ENCODE data around the gene ALK. TPM values are rescaled to one million over a fixed set of nuclear protein-coding genes. Genes with fewer than 3 reads are reported as not detected.

Gene ALK
- total RNA-seq, 1 experiment from 2014 or later, result not detected

GRCh38 chr2:29733213-29733612 is 188.2 kb downstream of the ALK start:
- H2AFZ ChIP-seq (ENCODE audit: low read length), result no peak overlapping the region
- H2BK5ac ChIP-seq (ENCODE audit: insufficient read length, low read length), result no peak overlapping the region
- peaks cover 0 to 6% of the 10 kb centered on the region in 2 experiments; a peak in 1 of 4 replicates for H3K4me1 Mint-ChIP-seq
- H3K4me3 Mint-ChIP-seq, result no peak overlapping the region
- H3K27ac Mint-ChIP-seq, result no peak overlapping the region
- H3K14ac ChIP-seq (ENCODE audit: insufficient read depth, low read length), result no peak overlapping the region
- no peak overlapping the region for H3K9ac ChIP-seq (ENCODE audit: extremely low read depth, insufficient read length, low read length)
- H3T11ph ChIP-seq (ENCODE audit: low read length), result no peak overlapping the region
- H3K23ac ChIP-seq (ENCODE audit: insufficient read length, low read depth, low read length), result no peak overlapping the region
- H2BK120ac ChIP-seq (ENCODE audit: low read depth, low read length, poor library complexity, severe bottlenecking), result no peak overlapping the region
- no peaks in the 10 kb centered on the region for H3K9me3 ChIP-seq (ENCODE audit: control insufficient read depth, low read depth, low read length)
- DNase-seq, result no peak
- no peaks in the 10 kb centered on the region for H3K36me3 Mint-ChIP-seq (ENCODE audit: insufficient read depth in 1 of 3, low read depth in 3 of 3)
- no peaks in the 10 kb centered on the region; the same call in 1 of the 2 replicates for H3K27me3 Mint-ChIP-seq (ENCODE audit: low read depth)
- H3K18ac ChIP-seq (ENCODE audit: insufficient read length, low read depth, low read length), result no peak overlapping the region
- H2AK5ac ChIP-seq (ENCODE audit: insufficient read length, low read length), result no peak overlapping the region
- H3K79me2 ChIP-seq (ENCODE audit: insufficient read depth, low read length), result no peaks in the 10 kb centered on the region
- no peak overlapping the region for H3K27ac ChIP-seq (ENCODE audit: insufficient read length, low read depth, low read length)
- H3K56ac ChIP-seq (ENCODE audit: insufficient read length, low read depth, low read length), result no peak overlapping the region
- H3K9me3 Mint-ChIP-seq, result no peaks in the 10 kb centered on the region
- H3K4me1 ChIP-seq (ENCODE audit: insufficient read depth, low read length), result no peaks in the 10 kb centered on the region; the same call in 1 of the 2 replicates
- H4K91ac ChIP-seq (ENCODE audit: insufficient read length, low read depth, low read length), result no peak overlapping the region
- H3K23me2 ChIP-seq (ENCODE audit: insufficient read length, low read depth, low read length, poor library complexity, severe bottlenecking), result no peaks in the 10 kb centered on the region
- no peak overlapping the region for H3K4ac ChIP-seq (ENCODE audit: low read depth, low read length)
- no peak overlapping the region for H2BK15ac ChIP-seq (ENCODE audit: low read depth, low read length)
- H2BK12ac ChIP-seq (ENCODE audit: insufficient read length, low read depth, low read length), result no peak overlapping the region
- H2BK20ac ChIP-seq (ENCODE audit: low read depth, low read length, poor library complexity, severe bottlenecking), result no peak overlapping the region
- H3K27me3 ChIP-seq (ENCODE audit: insufficient read depth, low read length), result no peaks in the 10 kb centered on the region
- H4K8ac ChIP-seq (replicated peaks; ENCODE audit: insufficient read length, low read depth, low read length), result no peak overlapping the region
- no peaks in the 10 kb centered on the region for H3K79me1 ChIP-seq (ENCODE audit: insufficient read depth, low read depth, low read length, poor library complexity, severe bottlenecking)
- H4K20me1 ChIP-seq (ENCODE audit: control insufficient read depth, insufficient read depth, insufficient read length), result no peaks in the 10 kb centered on the region
- no peak for TF ChIP-seq CTCF (conservative IDR thresholded peaks at IDR 0.05)
- no CpG with 5 or more reads among the region's 1 CpG for WGBS (ENCODE audit: extremely low coverage, insufficient read length, low lambda C conversion rate)
- H4K5ac ChIP-seq (ENCODE audit: insufficient read length, low read depth, low read length), result no peak overlapping the region
- no peak overlapping the region for H3K4me2 ChIP-seq (ENCODE audit: insufficient read depth, insufficient read length, low read length)
